HG02981 (cell line): Measurements from ENCODE around the gene ACKR4.
"Not testable (repeated sequence)": the region's sequence is repeated elsewhere in the genome, so short reads cannot be mapped to it uniquely, and the experiment has no call there.

Source experiments
- ATAC-seq: cut with Tn5 transposase; IDR thresholded peaks from one replicate; pipeline ENCODE4 v1.9.1; 2021; ENCODE audit warnings: mild to moderate bottlenecking, moderate library complexity; ENCODE audit not compliant: unreplicated experiment

Gene ACKR4

GRCh38 chr3:132638706-132639105 is 41.6 kb downstream of the ACKR4 start:
- ATAC-seq: no peak

GRCh38 chr3:132641427-132641826 is 44.4 kb downstream of the ACKR4 start:
- not testable (repeated sequence) for ATAC-seq

- no peak for ATAC-seq
Observed at GRCh38 chr3:132641837-132642538, 44.9 kb downstream of the ACKR4 start.

- no peak for ATAC-seq
Observed at GRCh38 chr3:132642539-132642847, 45.4 kb downstream of the ACKR4 start.

GRCh38 chr3:132643366-132643765 is 46.3 kb downstream of the ACKR4 start:
- ATAC-seq: no peak

GRCh38 chr3:132645058-132645457 is 48.0 kb downstream of the ACKR4 start:
- ATAC-seq: no peak

GRCh38 chr3:132650153-132650552 is 53.1 kb downstream of the ACKR4 start:
- no peak for ATAC-seq
